ENCODE results near the gene FAM24B.

- no peak for TF ChIP-seq CTCF (IDR thresholded peaks at IDR 0.05; ENCODE audit: low read depth, low read length)
- TF ChIP-seq EZH2phosphoT487 (IDR thresholded peaks at IDR 0.05; ENCODE audit: low read depth) = no peak
Observed at GRCh38 chr10:122915700-122916099, 36.3 kb upstream of the FAM24B start.
